Fibroblast of the aortic adventitia (primary cell): Measurements from ENCODE around the gene UBE2E2. TPM values are rescaled to one million over a fixed set of nuclear protein-coding genes. Genes with fewer than 3 reads are reported as not detected.

Source experiments
- DNase-seq: peaks from one replicate; pipeline ENCODE4 v3.0.0-alpha.2; 2010; ENCODE audit warnings: low read depth
- H3K4me3 ChIP-seq: 2 replicates; pipeline ENCODE4 v1.5.1; 2011; ENCODE audit warnings: low read depth, mild to moderate bottlenecking, control low read depth, low read length, moderate library complexity
- CTCF ChIP-seq: IDR thresholded peaks from 2 replicates; pipeline ENCODE4 v1.5.1; 2011; ENCODE audit warnings: mild to moderate bottlenecking, low read length, control low read depth, inconsistent platforms; ENCODE audit not compliant: insufficient read depth
- total RNA-seq: library from RNA; depleted of rRNA; stranded (reverse); fragments of >200 nt; gene quantifications from 2 replicates; pipeline ENCODE4 v1.2.3, GENCODE V29; 2012; ENCODE audit warnings: low replicate concordance

UBE2E2 gene
- total RNA-seq, 1 donor, result 49.1 TPM

- peak; percentile 95 for DNase-seq
- no peak for TF ChIP-seq CTCF
- H3K4me3 ChIP-seq, result no peak overlapping the region
Observed at GRCh38 chr3:23455775-23456174, 252.6 kb downstream of the UBE2E2 start.

- no peak for DNase-seq
- no peak overlapping the region for H3K4me3 ChIP-seq
- TF ChIP-seq CTCF, result no peak
Observed at GRCh38 chr3:23457697-23458096, 254.6 kb downstream of the UBE2E2 start.

- DNase-seq, result no peak
- no peak overlapping the region for H3K4me3 ChIP-seq
- TF ChIP-seq CTCF, result no peak
Observed at GRCh38 chr3:23459465-23459864, 256.3 kb downstream of the UBE2E2 start.

GRCh38 chr3:23459889-23460546, 256.9 kb downstream of the UBE2E2 start:
- H3K4me3 ChIP-seq, result no peak overlapping the region
- no peak for TF ChIP-seq CTCF
- no peak for DNase-seq

- no peak for TF ChIP-seq CTCF
- no peak overlapping the region for H3K4me3 ChIP-seq
- DNase-seq, result no peak
Observed at GRCh38 chr3:23461069-23461468, 257.9 kb downstream of the UBE2E2 start.

GRCh38 chr3:23463791-23464190, 260.7 kb downstream of the UBE2E2 start:
- DNase-seq, result no peak

More at GRCh38 chr3:23463791-23464190, 260.7 kb downstream of the UBE2E2 start:
- TF ChIP-seq CTCF, result no peak
- no peak overlapping the region for H3K4me3 ChIP-seq
